AML-193 (cell line): ENCODE results near the gene TMCC2.
A peak's percentile ranks its signal among the peaks of the same experiment; 100 is the strongest.

Experiments
- DNase-seq, 2 experiments: peaks; one replicate each; lab custom pipeline; 2025; lab: John Stamatoyannopoulos, UW

Gene TMCC2

DNA sequence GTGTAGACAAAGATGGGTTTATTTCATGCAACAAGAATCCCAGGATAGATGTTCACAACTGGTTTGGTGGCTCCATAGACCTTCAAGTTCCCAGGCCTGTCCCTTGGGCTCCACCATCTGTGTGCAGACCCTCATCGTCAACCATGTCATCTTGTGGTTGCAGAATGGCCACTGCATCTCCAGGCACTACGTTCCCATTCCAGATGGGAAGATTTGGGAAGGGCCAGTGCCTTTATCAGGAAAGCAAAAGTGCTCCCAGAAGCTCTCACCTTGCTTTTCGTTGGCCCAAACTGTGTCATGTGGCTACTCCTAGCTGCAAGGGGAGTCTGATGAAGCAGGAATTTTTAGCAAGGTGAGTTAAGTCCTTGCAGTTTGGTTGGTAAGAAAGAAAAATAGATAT lies 12.8 kb downstream of the TMCC2 start:
- DNase-seq: no peak

DNA sequence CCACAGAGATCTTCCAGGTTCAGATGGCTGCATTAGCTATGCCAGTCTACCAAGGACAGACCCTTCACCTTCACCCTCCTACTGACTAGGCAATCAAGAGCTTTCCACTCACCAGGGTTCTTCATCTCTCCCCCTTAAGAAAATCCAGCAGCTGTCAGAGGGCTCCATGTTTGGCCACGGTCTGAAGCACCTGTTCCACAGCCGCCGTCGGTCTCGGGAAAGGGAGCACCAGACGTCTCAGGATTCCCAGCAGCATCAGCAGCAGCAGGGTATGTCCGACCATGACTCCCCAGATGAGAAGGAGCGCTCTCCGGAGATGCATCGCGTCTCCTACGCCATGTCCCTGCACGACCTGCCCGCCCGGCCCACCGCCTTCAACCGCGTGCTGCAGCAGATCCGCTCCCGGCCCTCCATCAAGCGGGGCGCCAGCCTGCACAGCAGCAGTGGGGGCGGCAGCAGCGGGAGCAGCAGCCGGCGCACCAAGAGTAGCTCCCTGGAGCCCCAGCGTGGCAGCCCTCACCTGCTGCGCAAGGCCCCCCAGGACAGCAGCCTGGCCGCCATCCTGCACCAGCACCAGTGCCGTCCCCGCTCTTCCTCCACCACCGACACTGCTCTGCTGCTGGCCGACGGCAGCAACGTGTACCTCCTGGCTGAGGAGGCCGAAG lies 13.8 kb downstream of the TMCC2 start:
- no peak for DNase-seq

DNA sequence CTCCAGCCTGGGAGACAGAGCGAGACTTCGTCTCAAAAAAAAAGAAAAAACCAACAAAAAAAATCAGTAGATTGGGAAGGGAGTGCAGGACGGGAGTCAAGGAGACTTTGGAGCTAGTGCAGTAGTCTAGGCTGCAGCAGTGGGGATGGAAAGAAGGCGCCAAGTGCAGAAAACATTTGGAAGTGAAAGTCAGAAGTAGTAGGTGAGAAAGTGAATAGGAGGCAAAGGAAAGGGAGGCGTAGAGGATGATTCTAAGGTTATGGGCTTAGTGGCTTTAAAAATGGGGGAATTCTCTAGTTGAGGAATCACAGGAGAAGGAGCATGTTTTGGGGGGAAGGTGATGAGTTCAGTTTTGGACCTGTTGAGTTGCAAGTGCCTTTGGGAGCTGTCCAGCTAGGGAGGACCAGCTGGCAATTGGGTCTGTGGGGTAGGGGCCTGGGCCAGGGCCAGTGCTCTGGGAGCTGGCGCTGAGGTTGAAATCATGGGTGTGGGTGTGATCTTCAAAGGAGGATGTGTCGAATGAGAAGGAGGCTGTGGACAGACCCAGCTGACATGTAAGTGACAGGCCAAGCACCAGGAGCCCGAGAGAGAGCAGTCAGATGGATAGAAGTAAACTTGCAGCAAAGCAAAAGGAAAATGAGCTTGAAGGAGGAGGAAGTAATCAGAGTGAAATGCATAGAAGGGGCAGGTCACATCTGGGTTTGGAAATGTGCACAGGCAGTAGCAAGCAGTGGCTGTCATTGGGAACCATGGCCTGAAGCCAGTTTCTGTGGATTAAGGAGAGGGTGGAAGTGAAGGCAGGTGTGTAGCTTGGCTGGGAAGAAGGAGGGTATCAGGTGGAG lies 15.8 kb downstream of the TMCC2 start:
- DNase-seq: no peak

DNA sequence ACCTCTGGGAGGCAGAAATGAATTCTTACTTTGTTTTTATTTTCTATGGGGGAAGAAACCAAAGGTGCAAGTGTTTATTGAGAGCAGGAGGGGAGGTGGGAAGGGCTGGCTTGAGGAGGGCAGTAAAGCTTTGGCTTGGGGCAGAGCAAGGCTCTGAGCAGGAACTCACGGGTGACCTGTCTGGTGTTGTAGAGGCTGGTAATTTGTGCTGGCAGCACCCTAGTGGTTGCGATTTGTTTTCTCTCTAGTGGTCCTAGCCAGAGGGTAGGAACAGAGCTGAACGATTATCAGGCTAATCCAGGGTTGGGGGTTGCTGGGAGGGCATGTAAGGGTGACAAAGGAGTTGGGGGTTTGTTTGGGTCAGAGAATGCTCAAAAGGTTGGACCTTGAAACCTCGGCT lies 16.6 kb downstream of the TMCC2 start:
- no peak for DNase-seq

DNA sequence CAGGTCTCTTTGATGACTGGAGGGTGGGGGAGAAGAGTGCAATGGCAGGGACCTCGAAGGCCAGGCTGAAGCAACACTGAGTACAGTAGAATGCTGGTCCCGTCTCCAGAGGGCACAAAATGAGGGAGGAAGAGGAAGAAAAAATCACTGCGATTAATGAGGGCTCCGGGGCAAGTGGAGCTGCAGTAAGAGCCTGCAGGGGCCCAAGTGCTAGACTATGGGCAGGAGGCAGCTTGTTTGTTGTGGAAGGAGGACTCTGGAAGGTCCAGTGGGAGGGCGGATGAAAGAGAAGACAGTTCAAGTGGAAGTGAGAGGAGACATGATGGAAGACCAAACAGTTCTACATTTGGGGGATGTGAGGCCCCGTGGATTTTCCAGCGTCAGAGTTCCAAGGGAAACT lies 17.4 kb downstream of the TMCC2 start:
- DNase-seq: no peak

DNA sequence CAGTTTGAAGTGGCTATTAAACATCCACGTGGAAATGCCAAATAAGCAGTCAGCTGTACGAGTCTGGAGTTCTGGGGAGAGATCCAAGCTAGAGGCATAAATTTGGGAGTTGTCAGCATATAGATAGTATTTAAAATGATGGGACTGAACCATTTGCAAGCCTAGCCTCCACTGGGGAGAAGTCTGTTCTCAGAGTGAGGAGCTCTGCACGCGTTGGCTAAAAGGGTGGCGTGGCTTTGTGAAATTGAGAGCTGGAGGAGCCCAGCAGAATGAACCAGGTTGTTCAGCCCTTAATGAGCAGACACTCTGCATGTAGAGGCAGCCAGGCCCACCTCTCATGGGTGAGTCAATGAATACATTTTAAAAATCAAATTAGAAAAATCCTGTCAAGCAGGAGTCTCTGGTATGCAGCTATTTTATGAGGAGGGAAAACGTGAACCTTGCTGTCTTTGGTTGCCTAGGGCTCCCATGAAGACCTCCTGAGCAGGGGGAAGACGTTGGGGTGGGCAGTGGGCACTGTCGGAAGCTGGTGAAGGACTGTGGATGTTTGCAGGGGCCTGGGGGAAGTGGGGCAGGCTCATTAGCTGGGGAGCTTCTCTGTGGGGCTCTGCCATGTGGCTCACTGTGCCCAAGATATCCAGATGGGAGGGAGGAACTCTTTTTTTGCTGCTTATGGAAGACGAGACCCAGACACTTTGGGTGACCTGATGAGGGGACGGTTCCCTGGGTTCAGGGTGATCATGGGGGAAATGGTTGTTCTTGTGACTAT lies 18.8 kb downstream of the TMCC2 start:
- no peak for DNase-seq

DNA sequence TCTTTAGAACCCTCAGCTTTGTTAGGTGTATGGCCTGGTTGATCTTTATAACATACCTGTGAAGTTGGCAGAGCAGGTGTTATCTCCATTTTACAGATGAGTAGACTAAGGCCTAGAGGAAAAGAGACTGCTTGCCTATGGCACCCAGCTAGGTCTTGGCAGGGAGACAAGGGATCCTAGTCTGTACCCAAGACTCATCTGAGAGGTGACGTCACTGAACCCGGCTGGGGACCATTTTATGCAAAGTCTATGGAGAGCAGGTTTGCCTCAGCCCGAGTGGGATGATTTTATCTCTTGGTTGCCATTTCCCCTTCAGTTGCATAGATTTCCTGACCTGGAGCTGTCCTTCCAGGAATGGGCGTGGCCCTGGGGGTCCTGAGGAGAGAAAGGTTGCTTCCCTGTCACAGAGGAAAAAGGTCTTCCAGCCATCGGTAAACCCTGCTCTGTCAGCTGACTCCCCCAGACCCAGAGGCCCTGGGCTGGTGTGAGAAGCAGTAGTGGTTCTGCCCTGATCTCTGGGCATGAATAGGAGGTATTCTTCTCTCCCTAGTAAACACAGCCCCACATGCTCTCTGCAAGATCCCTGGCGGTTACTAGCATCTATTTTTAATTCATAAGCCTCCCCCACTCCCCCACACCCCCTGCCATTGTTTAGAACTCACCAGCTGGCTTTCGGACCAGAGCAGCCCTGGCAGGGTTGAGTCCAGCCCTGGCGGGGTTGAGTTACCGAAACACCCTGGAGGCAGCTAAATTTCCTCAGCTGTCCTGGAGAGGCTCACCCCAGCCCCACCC lies 19.6 kb downstream of the TMCC2 start:
- no peak for DNase-seq

DNA sequence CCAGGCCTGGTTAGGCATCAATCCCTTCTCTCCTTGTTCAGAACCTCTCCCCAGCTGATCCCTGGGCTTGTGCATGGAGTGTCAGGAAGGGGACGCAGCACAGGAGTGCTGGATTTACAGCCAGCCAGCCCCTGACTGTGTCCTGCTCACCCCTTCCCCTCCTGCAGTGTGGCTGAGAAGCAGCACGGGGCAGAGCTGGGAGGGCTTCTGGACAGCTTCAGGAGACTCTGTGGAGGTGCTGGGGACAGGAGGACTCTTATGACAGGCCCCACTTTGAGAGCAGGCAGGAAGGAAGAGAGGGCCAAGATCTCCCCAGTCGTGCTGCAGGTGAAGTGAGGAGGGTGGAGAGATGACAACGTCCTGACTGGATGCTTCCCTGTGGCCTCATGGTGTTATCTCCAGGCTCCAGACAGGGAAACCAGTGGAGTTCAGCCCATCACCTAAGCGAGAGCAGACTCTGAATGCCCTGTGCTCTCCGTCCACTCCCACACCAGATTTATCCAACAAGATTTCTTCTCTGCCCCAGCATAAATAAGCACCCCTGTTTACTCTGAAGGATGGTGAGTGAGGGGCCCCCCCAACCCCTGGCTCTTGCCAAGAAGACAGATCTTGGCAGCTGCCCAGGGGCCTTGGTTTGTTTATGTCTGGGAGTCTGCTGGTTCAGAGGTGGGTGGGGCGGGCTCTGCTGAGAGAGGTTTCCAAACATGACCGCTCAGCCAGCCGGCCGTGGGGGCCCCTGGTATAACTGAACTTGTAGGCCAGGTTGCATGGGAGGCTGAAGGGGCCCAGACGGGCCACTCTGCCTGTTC lies 21.3 kb downstream of the TMCC2 start:
- DNase-seq: no peak

DNA sequence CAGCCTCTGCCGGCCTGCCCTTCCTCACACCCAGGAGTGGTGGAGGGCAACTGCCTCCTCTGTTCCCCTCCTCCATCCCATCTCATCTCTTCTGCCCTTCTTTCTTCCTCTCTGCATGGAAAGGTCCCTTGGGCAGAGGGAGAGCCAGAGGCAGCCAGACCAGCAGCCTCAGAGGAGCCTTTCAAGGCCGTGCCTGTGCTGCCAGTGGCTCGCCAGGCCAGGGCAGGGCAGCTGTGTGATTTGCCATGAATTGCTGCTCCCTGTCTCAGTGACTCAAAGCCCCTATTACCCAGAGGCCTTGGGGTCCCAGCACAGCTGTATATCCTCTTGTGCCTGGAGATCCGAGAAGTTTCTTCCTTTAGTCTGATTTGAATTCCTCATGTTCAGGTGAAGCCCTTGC lies 21.9 kb downstream of the TMCC2 start:
- no peak for DNase-seq

DNA sequence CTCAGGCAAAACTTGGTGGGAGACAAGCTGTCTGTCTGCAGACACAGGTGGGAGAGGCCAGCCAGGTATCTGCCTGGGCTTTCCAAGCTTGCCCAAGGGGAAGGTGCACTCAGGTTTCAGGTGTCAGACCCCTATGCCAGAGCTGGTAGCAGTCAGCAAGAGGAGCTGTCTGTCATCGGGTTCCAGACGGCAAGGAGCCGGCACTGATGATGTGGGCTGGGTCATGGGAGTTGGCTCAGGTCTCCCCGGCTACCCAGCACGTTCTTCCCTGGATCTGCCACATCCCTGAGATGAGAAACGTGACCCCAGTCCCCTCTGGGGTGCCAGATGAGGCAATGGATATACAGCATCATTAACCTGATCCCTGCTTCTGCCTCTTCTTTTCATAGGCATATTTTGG lies 23.0 kb downstream of the TMCC2 start:
- no peak for DNase-seq

DNA sequence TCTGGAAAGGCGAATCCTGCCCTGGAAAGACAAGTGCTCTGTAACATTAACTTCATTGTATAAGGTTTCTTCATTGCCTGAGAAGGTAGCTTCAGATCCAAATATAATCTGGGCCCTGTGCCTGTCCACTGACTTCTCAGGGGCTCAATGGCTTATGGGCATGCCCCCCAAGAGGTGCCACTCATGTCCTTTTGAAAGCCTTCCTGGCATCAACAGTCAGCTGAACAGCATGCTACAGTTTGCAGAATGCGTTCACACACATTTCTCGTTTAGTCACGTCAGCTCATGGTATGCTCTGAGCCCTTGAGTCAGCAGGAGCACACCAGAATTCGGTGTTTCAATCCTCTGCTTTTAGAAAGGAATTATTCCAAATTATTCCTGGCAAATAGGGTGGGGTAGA lies 23.8 kb downstream of the TMCC2 start:
- no peak for DNase-seq

DNA sequence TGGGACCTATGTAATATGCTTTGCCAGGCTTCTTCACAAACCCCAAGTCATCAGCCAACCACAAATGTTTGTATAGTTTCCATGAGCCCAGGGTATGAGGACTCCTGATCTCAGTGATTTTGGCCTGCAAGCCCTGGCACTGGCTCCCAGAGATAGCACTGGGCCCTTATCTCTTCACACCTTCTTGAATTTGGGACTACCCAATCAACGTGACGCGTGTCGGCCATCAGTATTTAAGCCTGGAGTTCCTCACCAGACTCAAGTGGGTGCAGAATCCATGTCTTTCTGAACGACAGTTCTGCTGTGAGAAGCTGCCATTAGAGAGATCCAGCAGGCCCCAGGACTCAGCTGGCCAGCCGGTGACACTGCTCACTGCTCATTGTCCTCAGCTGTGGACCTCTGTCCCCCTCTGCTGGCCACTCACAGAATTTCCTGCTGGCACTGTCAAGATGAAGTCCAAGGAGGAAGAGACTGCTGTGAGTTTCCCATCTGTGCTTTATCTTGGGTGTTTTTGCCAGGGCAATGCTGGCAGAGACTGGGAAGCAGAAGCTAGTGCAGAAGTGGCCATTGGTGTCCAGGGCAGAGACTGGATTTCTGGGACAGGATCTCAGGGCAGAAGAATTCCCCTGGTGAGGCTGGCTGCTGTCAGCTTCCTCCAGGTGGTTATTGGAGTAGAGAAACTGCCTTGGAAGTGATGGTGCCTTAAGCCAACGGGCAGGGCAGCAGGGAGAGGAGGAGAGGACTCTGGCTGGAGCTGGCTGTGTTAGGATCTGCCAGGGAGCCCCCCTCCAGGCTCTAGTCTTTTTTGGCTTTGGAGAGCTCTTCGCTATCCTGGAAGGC lies 28.4 kb downstream of the TMCC2 start:
- DNase-seq: peak; percentile 80

DNA sequence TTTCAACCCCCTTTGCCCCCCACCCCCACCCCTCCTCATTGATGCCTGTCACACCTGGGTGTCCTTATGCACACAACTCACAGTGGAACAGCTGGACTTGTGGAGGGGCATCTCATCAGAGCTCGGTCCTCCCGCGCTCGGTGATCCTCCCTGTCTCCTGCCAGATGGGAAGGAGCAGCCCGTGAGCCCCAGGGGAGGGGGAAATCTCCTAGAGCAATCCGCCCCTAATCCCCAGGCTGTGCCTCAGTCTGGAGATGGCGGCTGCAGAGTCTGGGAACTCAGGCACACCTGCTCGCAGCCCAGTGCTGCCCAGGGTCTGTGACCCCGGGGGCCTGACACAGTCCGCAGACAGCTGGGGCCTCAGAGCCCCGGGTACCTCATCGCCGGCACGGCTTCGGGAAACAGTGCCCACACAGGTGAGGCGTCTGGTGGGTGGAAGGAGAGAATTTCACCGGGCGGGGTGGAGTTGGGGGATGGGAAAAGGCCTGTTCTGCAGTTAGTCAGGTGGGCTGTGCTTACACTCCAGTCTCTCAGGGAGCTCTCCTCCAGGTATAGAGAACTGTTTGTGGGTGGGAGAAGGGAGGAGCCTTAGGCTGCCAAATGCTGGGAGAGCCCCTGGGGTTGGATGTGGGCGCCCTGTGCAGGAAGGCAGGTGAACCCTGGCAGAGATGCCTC lies 29.3 kb downstream of the TMCC2 start:
- no peak for DNase-seq

DNA sequence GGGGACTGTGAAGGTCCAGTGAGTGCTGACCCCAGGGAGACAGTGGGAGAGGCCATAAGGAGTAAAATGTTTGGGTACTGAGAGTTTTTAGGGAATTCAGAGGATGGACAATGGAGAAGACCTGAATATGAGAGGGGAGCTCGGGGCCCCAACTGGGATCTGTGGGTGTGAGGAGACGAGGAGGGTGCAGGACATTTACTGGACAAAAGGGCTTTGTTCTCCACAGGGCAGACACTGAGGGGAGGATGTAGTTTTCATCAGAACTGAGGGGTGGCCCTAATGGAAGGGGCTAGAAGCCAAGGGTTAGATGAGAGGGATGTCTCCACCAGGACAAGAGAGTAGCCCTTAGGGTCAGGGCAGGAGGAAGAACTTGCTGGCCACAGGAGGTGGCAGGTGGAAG lies 30.0 kb downstream of the TMCC2 start:
- no peak for DNase-seq

DNA sequence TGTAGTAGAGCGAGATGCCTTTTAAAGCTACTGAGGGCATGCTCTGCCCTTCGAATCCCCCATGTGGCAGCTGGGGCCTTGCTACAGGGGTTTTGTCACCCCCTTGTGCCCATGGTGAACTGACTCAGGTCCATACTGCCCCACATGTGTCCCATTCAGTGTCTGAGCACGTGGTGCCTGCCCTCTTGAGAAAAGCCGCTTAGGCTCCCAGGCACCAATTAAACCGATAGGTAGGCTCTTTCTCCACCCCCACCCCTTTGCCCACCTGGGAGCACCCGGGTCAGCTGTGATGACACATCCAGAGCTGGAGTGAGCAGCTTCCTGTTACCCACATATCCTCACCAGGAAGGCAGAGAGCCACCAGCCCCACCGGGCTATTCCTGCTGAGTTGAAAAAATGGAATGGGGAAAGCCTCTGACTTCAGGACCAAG lies 30.5 kb downstream of the TMCC2 start:
- DNase-seq: no peak

DNA sequence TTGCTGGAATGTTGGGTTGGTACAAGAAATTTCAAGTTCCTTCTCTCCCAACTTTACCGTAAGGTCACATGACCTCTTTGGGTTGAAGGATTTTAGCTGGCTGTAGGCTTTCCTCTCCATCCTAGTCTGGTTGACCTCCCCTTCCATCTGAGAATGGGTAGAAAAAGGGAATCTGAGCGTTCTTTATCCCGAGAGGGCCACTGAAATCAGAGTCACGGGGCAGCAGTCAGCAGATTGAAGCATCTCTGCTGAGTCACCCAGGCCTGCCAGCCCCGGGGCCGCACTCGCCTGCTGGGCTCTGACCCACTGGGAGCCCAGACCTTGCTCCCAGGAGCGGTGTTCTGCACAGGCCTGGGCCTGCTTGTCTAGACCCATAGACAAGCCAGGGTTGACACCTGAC lies 31.0 kb downstream of the TMCC2 start:
- no peak for DNase-seq

DNA sequence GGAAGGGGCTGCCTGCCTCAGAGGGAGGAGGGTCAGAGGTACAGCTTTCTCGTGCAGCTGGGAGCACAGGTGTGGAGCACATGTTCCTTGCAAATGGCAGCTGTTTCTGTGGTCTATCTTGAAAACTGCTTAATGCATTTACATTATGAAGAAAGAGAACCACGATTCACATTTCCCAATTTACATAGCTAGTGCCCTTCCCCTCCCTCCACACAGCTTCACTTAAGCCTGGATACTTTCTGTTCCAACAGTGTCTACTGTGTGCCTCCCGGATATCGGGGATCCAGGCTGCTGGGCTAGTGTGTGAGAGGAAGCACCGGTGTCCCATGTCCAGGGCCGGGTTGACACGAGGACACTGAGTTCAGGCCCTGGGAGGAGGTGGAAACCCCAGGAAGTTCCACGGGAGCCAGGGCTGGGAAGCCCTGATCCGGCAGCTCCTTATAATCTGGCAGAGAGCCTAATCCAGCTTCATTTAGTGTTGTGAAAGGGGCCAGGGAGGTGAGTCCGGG lies 31.6 kb downstream of the TMCC2 start:
- peak; percentile 13 to 20 for DNase-seq

DNA sequence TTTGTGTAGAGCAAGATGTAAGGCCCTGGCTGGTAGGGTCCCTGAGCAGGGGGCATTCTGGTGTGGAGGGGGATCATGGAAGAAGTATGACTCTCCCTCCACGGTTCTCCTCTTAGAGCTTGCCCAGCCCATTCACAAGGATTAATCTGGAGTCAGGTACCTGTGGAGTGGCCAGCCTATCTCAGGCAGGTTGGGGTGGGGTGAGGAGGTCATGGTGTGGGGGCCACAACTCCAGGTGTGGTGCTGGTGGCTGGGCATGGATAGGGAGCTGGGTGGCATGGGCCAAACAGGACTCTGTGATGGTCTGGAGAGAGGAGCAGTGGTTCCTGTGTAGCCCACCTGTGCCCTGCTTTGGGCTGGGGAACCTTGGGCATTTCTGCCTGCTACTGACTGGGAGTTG lies 32.3 kb downstream of the TMCC2 start:
- DNase-seq: no peak

DNA sequence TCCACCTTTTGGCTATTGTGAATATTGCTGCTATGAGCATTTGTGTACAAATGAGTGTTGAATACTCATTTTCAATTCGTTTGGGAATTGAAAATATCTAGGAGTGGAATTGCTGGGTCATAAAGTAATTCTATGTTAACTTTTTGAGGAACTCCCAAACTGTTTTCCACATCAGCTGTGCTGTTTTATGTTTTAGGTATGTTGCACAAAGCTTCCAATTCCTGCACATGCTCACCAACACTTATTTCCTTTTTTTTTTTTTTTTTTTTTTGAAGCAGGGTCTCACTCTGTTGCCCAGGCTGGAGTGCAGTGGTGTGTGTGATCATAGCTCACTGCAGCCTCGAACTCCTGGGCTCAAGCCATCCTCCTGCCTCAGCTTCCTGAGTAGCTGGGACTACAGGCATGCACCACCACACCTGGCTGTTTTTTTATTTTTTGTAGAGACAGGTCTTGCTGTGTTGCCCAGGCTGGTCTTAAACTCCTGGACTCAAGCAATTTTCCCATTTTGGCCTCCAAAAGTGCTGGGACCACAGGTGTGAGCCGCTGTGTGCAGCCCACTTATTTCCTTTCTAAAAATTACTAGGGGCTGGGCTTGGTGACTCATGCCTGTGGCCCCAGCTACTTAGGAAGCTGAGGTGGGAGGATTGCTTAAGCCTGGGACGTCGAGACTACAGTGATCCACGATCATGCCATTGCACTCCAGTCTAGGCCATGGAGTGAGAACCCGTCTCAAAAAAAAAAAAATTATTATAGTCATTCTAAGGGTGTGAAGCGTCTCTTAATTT lies 33.4 kb downstream of the TMCC2 start:
- DNase-seq: peak; percentile 49 to 59
